Measurements from ENCODE around the gene PHEX. TPM values are rescaled to one million over a fixed set of nuclear protein-coding genes. Genes with fewer than 3 reads are reported as not detected.

Gene PHEX
- total and polyA plus RNA-seq, 2 experiments from 2014 or later, result 0.05 to 0.21 TPM

DNA sequence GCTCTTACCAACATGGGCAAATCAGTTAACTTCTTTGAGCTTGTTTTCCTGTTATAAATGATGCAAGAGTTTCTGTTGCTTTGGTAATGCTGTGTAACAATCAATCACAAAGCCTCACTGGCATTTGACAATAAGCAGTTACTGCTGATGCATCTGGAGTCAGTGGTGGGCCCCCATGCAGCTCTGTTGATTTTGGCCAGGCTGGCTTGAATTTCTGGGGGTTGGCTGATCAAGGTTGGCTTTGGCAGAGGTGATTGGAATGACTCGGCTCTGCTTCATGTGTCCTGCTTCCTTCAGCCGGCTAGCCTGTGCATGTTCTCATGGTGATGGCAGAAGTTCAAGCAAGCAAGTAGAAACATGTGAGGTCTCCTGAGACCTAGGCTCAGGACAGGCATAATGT is 90.4 kb downstream of the PHEX start:
- Mint-ChIP-seq H3K27ac (no peak overlapping the region), H3K9me3 (no peaks in the 10 kb centered on the region), H3K4me1 (peaks cover 13% of the 10 kb centered on the region), H3K36me3 (ENCODE audit: low read depth) (no peaks in the 10 kb centered on the region), H3K4me3 (no peak overlapping the region), H3K27me3 (ENCODE audit: insufficient read depth, low read depth, poor library complexity) (peaks cover 2% of the 10 kb centered on the region)
- TF ChIP-seq EZH2phosphoT487 (IDR thresholded peaks at IDR 0.05; ENCODE audit: unreplicated experiment) (no peak), POLR2AphosphoS5 (IDR thresholded peaks at IDR 0.05; ENCODE audit: low read depth) (no peak), ZNF331 (CRISPR knock-in tag; IDR thresholded peaks at IDR 0.05; ENCODE audit: low read depth) (no peak), ZNF462 (CRISPR knock-in tag; IDR thresholded peaks at IDR 0.05) (no peak), CTCF (conservative IDR thresholded peaks at IDR 0.05; ENCODE audit: low read depth in 2 of 2) (no peak), REST (IDR thresholded peaks at IDR 0.05; ENCODE audit: unreplicated experiment) (no peak), JUNB (IDR thresholded peaks at IDR 0.05; ENCODE audit: unreplicated experiment) (no peak), ZNF114 (CRISPR knock-in tag; IDR thresholded peaks at IDR 0.05) (no peak), EZH2 (IDR thresholded peaks at IDR 0.05; ENCODE audit: low read depth, unreplicated experiment) (no peak), STAT1 (IDR thresholded peaks at IDR 0.05; ENCODE audit: unreplicated experiment) (no peak), CREB1 (CRISPR knock-in tag; IDR thresholded peaks at IDR 0.05; ENCODE audit: low read depth) (no peak), NANOG (IDR thresholded peaks at IDR 0.05; ENCODE audit: borderline replicate concordance) (no peak)
- TF ChIP-seq, protein P1, sequence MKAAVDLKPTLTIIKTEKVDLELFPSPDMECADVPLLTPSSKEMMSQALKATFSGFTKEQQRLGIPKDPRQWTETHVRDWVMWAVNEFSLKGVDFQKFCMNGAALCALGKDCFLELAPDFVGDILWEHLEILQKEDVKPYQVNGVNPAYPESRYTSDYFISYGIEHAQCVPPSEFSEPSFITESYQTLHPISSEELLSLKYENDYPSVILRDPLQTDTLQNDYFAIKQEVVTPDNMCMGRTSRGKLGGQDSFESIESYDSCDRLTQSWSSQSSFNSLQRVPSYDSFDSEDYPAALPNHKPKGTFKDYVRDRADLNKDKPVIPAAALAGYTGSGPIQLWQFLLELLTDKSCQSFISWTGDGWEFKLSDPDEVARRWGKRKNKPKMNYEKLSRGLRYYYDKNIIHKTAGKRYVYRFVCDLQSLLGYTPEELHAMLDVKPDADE (IDR thresholded peaks at IDR 0.05), result no peak
- H3K27me3 ChIP-seq (ENCODE audit: insufficient read depth), result no peaks in the 10 kb centered on the region
- no peak overlapping the region for H3K27ac ChIP-seq (ENCODE audit: low read depth)
- no peak overlapping the region for H2AFZ ChIP-seq
- no peak overlapping the region for H3K4me3 ChIP-seq
- no peak overlapping the region for H3K4me2 ChIP-seq
- H4K20me1 ChIP-seq (replicated peaks; ENCODE audit: insufficient read depth), result no peaks in the 10 kb centered on the region
- 0 out of 2 replicates have a peak, but pooled peaks cover 3% of the 10 kb centered on the region for H3K9me2 ChIP-seq (ENCODE audit: insufficient read depth)
- no peaks in the 10 kb centered on the region for H3K36me3 ChIP-seq (ENCODE audit: insufficient read depth)
- H3K79me2 ChIP-seq (replicated peaks; ENCODE audit: insufficient read depth), result no peaks in the 10 kb centered on the region
- ATAC-seq (no peak), DNase-seq (ENCODE audit: low spot score) (no peak)
- no peaks in the 10 kb centered on the region for H3F3A ChIP-seq (replicated peaks; ENCODE audit: low read depth)
- H3K4me1 ChIP-seq (ENCODE audit: insufficient read depth), result peaks cover 4% of the 10 kb centered on the region
